Astrocyte (in vitro differentiated cells and primary cell): ENCODE results near the gene RTP3. TPM values are rescaled to one million over a fixed set of nuclear protein-coding genes. Genes with fewer than 3 reads are reported as not detected.

ENCODE experiments used
- DNase-seq: peaks from one replicate; pipeline ENCODE4 v3.0.0-alpha.2; 2010; ENCODE audit warnings: low read depth
- FAIRE-seq: peaks from 2 replicates; lab custom pipeline; 2011; peaks lifted over from hg19 to GRCh38; lab: Jason Lieb, UNC
- H2AFZ ChIP-seq: 2 replicates; pipeline ENCODE4 v1.6.0; 2012; ENCODE audit warnings: low read depth, low read length, inconsistent platforms
- H3K27ac ChIP-seq: 2 replicates; pipeline ENCODE4 v1.5.1; 2011; ENCODE audit warnings: low read depth, low read length, inconsistent platforms
- H3K27me3 ChIP-seq: 2 replicates; pipeline ENCODE4 v1.6.0; 2011; ENCODE audit warnings: low read length, inconsistent platforms; ENCODE audit not compliant: insufficient read depth
- H3K36me3 ChIP-seq: 2 replicates; pipeline ENCODE4 v1.5.1; 2011; ENCODE audit warnings: low read length, inconsistent platforms; ENCODE audit not compliant: insufficient read depth
- H3K4me1 ChIP-seq: 2 replicates; pipeline ENCODE4 v1.5.1; 2011; ENCODE audit warnings: low read length, inconsistent platforms; ENCODE audit not compliant: insufficient read depth
- H3K4me2 ChIP-seq: 2 replicates; pipeline ENCODE4 v1.6.0; 2012; ENCODE audit warnings: low read length, inconsistent platforms
- H3K4me3 ChIP-seq: 2 replicates; pipeline ENCODE4 v1.5.1; 2011; ENCODE audit warnings: low read depth, mild to moderate bottlenecking, low read length, inconsistent platforms; ENCODE audit not compliant: insufficient read depth
- H3K79me2 ChIP-seq: 2 replicates; pipeline ENCODE4 v1.6.0; 2012; ENCODE audit warnings: mild to moderate bottlenecking, low read length, inconsistent platforms; ENCODE audit not compliant: insufficient read depth
- H3K9ac ChIP-seq: 2 replicates; pipeline ENCODE4 v1.6.0; 2012; ENCODE audit warnings: mild to moderate bottlenecking, low read length, inconsistent platforms
- H3K9me3 ChIP-seq: 2 replicates; pipeline ENCODE4 v1.5.1; 2012; ENCODE audit warnings: low read depth, mild to moderate bottlenecking, low read length, inconsistent platforms; ENCODE audit not compliant: insufficient read depth
- H4K20me1 ChIP-seq: 2 replicates; pipeline ENCODE4 v1.6.0; 2012; ENCODE audit warnings: low read length, inconsistent platforms; ENCODE audit not compliant: insufficient read depth
- H3K27ac Mint-ChIP-seq: one replicate; pipeline ENCODE4 v1.8.0; 2021; ENCODE audit warnings: mild to moderate bottlenecking, mixed read lengths; ENCODE audit not compliant: unreplicated experiment
- H3K27me3 Mint-ChIP-seq: one replicate; pipeline ENCODE4 v1.8.0; 2021; ENCODE audit warnings: low read depth, mixed read lengths; ENCODE audit not compliant: unreplicated experiment
- H3K36me3 Mint-ChIP-seq: one replicate; pipeline ENCODE4 v1.8.0; 2021; ENCODE audit warnings: low read depth, mixed read lengths; ENCODE audit not compliant: unreplicated experiment
- H3K4me1 Mint-ChIP-seq: one replicate; pipeline ENCODE4 v1.8.0; 2021; ENCODE audit warnings: low read depth, mixed read lengths; ENCODE audit not compliant: unreplicated experiment
- H3K4me3 Mint-ChIP-seq: one replicate; pipeline ENCODE4 v1.8.0; 2021; ENCODE audit warnings: mild to moderate bottlenecking, moderate library complexity, mixed read lengths; ENCODE audit not compliant: unreplicated experiment
- H3K9me3 Mint-ChIP-seq: one replicate; pipeline ENCODE4 v1.8.0; 2021; ENCODE audit warnings: mild to moderate bottlenecking, mixed read lengths; ENCODE audit not compliant: unreplicated experiment
- EZH2 ChIP-seq: IDR thresholded peaks from 2 replicates; pipeline ENCODE4 v1.6.1; 2012; ENCODE audit warnings: mild to moderate bottlenecking, low read length, inconsistent platforms; ENCODE audit not compliant: insufficient read depth
- total RNA-seq: library from RNA; stranded (reverse); gene quantifications from 2 replicates; pipeline ENCODE4 v1.2.1, GENCODE V29; 2021
- TF ChIP-seq, protein P1 (sequence below): IDR thresholded peaks from 2 replicates; pipeline ENCODE4 v1.5.1; 2011; ENCODE audit warnings: low read depth, mild to moderate bottlenecking, inconsistent platforms, low read length, moderate library complexity; ENCODE audit not compliant: insufficient read depth

Gene RTP3
- total RNA-seq, 1 donor from 2014 or later = not detected

DNA sequence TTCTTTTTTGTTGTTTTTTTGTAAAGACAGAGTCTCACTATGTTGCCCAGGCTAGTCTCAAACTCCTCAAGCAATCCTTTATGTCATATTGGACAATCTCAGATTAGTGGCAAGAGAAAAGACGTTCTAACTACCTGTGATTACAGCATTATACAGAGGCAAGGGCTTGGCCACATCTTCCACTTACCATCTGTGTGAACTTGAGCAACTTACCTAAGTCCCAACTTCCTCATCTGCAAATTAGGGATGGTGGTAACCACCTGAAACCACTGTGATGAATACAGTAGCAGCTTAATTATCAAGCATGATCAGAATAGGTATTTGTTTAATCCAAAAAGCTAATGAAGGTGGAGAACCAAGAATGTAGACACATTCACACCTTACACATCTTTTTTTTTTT, 52.2 kb downstream of the RTP3 start:
- Histone ChIP-seq H3K27me3 (no peaks in the 10 kb centered on the region), H3K27ac (no peak overlapping the region), H3K4me2 (no peak overlapping the region), H3K4me1 (peaks cover 3% of the 10 kb centered on the region), H4K20me1 (no peaks in the 10 kb centered on the region), H3K36me3 (no peaks in the 10 kb centered on the region), H3K9ac (no peak overlapping the region), H3K9me3 (no peaks in the 10 kb centered on the region), H2AFZ (no peak overlapping the region), H3K79me2 (no peaks in the 10 kb centered on the region), H3K4me3 (no peak overlapping the region)
- TF ChIP-seq, protein P1, sequence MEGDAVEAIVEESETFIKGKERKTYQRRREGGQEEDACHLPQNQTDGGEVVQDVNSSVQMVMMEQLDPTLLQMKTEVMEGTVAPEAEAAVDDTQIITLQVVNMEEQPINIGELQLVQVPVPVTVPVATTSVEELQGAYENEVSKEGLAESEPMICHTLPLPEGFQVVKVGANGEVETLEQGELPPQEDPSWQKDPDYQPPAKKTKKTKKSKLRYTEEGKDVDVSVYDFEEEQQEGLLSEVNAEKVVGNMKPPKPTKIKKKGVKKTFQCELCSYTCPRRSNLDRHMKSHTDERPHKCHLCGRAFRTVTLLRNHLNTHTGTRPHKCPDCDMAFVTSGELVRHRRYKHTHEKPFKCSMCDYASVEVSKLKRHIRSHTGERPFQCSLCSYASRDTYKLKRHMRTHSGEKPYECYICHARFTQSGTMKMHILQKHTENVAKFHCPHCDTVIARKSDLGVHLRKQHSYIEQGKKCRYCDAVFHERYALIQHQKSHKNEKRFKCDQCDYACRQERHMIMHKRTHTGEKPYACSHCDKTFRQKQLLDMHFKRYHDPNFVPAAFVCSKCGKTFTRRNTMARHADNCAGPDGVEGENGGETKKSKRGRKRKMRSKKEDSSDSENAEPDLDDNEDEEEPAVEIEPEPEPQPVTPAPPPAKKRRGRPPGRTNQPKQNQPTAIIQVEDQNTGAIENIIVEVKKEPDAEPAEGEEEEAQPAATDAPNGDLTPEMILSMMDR = no peak
- TF ChIP-seq EZH2 = no peak
- no peak overlapping the region for H3K4me3 Mint-ChIP-seq
- FAIRE-seq (no peak), DNase-seq (no peak)
- H3K36me3 Mint-ChIP-seq = no peaks in the 10 kb centered on the region
- no peaks in the 10 kb centered on the region for H3K27me3 Mint-ChIP-seq
- no peak overlapping the region for H3K27ac Mint-ChIP-seq
- peaks cover 2% of the 10 kb centered on the region for H3K9me3 Mint-ChIP-seq
- peaks cover 3% of the 10 kb centered on the region for H3K4me1 Mint-ChIP-seq

Other genes starting within 250 kb of the RTP3 start
- gene CCR2, start 143.9 kb upstream of the RTP3 start, total RNA-seq = not detected in 2 replicates
- gene CCR5, start 127.0 kb upstream of the RTP3 start, total RNA-seq = not detected in 2 replicates
- 0.17 TPM in 1 of 2 replicates, not detected in the other for gene CCRL2, start 90.7 kb upstream of the RTP3 start, total RNA-seq
- not detected in 2 replicates for gene LTF, start 33.1 kb upstream of the RTP3 start, total RNA-seq
- gene LRRC2, start 68.3 kb downstream of the RTP3 start, total RNA-seq = 0.32 and 0.36 TPM in 2 replicates
- gene FAM240A, start 114.5 kb downstream of the RTP3 start, total RNA-seq = not detected in 2 replicates
- gene ALS2CL, start 195.7 kb downstream of the RTP3 start, total RNA-seq = 8.5 and 13.5 TPM in 2 replicates
- gene TMIE, start 203.4 kb downstream of the RTP3 start, total RNA-seq = 0.34 and 0.53 TPM in 2 replicates
- not detected in 2 replicates for gene PRSS50, start 219.9 kb downstream of the RTP3 start, total RNA-seq